Activated CD8-positive, alpha-beta memory T cell treated with anti-CD3 and anti-CD28 coated beads for 4 hours (primary cell): ENCODE results near the gene RBM19.

ENCODE experiments used
- DNase-seq, 2 donors: peaks; one replicate each; pipeline ENCODE4 v3.0.0-alpha.2; 2020; ENCODE audit warnings: low read depth in 2 of 2

The RBM19 gene

GRCh38 chr12:113958108-113958507 is 8.0 kb downstream of the RBM19 start:
- DNase-seq: no peak

GRCh38 chr12:113957627-113958026 is 8.5 kb downstream of the RBM19 start:
- DNase-seq: no peak

DNA sequence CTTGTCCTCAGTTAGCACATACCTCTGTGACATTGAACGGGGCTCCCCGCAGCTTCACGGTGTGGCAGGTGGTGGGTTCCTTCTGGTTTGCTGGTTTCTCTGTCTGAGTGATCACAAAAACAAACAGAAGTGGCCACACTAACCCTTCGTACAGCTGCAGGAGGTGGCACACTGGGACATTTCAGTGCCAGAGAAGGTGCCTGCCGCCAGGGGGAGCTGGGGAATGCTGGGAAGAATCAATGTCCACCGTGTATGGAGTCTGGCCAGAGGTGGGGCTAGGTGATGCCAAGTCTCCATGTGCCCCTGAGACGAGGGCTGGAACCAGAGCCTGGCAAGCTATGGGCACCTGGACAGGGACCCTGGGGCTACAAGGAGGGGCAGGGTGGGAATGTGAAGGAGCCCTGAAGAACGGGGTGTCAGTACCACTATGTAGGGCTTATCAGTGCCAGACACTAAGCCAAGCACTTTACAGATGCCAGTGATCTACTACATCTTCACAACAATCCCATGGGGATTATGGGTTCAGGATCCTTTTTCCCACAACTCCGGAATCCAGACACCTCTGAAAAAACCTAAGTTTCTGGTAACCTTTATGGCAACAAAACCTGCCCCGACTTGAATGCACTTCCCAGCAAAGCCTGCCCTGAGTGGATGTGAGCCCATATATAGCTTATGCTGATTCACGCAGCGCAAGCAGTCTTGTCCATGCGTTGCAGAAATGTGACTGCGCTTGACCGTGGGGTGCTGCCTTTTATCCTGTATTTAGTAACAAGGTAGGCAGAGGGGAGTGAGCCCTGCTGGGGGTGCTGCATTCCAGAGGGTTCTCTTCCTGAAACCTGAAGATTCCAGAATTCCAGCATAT is 10.8 kb downstream of the RBM19 start:
- no peak for DNase-seq

- no peak for DNase-seq
Observed at GRCh38 chr12:113954547-113954946, 11.6 kb downstream of the RBM19 start.

GRCh38 chr12:113950873-113951272 is 15.3 kb downstream of the RBM19 start:
- DNase-seq: no peak

GRCh38 chr12:113949321-113950305 is 16.5 kb downstream of the RBM19 start:
- DNase-seq: no peak

DNA sequence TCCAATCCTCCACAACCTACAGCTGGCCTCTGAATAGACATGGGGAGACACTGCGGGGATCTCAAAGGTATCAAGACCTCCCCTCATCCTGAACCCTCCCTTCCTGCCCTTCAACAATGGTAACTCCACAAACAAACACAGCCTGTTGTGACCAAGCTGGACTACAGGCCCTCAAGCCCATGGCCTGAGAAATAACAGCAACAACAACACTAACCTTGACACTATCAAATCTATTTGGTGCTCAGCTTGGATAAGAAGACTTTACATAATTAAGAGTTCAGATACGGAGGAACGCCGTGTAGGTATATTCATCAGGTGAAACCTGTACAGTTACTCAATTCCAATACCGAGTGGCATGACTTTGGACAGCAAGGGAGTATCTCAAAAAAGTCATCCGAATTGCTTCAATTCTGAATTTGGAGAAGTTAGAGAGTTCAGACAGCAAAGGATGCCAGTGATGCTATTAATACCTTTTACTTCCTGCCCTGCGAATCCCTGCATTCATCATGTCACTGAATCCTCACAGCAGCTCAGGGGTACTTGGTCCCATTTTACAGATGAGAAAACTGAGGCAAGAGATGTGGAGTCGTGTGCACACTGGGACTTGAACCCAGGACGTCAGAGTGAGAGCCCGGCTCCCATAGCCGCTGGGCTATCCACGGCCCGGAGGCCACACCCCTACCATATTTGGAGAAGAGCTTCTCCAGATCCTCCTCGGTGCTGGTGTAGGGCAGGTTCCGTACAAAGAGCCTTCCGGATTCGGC is 17.8 kb downstream of the RBM19 start:
- no peak for DNase-seq

DNA sequence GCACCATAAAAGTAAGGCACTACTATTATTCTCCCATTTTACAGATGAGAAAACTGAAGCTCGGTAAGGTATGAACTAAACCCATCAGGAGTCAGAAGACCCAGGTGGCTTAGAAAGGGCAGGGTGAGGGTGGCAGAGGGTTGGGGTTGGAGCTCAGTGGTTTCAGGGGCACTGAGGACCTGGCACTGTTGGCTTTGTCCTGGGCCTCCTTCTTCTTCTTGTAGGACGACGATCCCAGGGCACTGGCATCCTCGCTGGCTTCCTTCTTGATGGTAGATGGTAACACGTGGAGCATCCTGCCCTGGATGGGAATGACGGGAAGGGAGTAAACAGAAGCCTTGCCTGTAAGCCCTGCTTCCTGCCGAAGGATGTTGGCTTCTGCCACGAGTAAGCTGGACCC is 19.9 kb downstream of the RBM19 start:
- no peak for DNase-seq

- DNase-seq: no peak
Observed at GRCh38 chr12:113945174-113946173, 20.7 kb downstream of the RBM19 start.

DNA sequence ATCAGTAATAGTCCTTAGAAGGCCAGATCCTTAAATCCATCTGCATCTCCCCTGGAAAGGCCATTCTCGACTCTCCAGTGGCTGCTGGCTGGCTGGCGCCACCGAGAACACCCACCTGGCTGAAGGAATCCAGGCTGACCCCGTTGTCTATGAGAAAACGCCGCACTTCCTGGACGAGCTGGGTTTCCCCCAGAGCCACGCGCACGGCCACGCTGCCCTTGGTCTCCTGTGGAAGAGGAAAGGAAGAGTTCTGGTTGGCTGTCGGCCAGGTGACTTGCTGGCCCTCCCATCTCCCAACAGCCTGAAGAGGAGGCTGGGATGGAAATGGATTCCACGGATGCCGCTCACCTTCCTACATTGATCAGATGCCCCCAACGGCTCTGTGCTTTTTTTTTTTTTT is 23.9 kb downstream of the RBM19 start:
- DNase-seq: no peak

DNA sequence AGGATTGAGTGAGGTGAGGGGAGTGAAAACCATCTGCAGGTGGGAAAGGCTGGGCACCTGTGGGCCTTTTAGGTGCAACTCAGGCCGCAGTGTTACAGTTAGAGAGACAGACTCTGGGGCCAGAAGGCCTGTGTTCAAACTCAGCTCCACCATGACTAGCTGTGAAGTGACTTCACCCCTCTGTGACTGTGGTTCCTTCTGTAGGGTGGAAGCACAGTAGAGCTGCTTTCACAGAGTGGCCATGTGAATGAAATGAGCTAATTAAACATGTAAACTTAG is 25.0 kb downstream of the RBM19 start:
- no peak for DNase-seq

DNA sequence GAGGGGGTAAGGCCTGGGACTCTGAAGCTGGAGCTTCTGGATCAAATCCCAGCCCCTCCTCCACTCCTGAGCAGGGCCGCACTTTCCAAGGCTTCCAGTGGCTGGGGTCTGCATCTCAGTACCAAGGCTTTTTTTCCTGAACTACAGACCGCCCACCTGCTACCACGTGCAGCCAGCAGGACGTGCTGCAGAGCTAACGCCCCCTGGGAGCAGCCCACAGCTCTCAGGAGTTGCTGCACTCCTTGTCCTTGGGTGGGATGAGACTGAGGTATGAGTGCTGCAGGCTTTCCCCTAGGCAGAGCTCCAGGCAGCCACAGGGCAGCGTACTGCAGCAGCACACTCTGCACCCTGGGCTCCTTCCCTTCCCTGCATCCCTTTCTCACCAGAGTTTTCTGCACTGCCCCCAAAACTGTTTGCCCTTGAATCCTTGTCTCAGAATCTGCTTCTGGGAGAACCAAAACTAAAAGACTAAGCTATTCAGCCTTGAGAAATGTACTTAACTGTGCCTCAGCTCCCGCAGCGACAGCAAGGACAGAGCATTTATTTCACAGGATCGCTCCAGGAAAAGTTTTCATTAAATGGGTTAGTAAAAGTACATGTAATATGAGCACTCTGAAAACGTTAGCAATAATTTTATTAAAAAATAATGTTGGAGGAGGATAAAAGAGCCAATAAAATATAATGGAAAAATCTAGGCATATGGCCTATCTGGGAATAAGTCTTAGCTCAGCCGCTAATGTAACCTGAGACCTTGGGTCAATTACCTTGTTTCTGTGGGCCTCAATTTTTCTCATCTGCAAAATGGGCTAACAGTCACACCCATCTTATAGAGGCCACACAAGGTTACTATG is 25.5 kb downstream of the RBM19 start:
- no peak for DNase-seq

DNA sequence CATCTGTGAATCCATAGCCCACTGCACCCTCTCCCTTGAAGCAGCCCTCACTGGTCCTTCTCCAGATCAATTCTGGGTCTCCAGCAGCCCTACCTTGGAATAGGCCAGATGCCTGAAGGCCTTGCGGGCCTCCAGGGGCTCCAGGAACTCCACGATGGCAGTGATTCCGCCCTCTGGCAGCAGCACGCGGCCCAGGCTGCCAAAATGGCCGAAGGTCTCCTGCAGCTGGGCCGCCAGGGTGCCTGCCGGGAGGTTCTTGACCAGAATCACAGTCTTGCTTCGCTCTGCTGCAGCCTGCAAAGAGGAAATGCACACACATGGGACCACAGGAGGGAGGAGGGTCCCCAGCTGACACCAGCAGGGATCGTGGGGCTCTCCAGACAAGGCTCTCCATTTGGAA is 26.3 kb downstream of the RBM19 start:
- DNase-seq: no peak

DNA sequence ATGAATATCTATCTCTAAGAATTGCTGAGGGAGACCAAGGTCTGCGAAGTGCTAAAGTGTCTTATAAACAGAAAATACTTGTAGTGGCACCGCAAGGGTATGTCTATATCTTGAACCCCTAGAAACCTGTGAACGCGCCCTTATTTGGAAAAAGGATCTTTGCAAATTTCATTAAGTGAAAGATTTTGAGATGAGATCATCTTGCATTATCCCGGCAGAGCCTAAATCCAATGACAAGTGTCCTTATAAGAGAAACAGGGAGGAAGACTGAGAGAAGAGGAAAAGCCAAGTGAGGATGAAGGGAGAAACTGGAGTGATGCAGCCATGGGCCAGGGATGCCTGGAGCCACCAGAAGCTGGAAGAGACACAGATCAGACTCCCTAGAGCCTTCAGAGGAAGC is 27.7 kb downstream of the RBM19 start:
- no peak for DNase-seq

- no peak for DNase-seq
Observed at GRCh38 chr12:113936460-113936859, 29.7 kb downstream of the RBM19 start.

DNA sequence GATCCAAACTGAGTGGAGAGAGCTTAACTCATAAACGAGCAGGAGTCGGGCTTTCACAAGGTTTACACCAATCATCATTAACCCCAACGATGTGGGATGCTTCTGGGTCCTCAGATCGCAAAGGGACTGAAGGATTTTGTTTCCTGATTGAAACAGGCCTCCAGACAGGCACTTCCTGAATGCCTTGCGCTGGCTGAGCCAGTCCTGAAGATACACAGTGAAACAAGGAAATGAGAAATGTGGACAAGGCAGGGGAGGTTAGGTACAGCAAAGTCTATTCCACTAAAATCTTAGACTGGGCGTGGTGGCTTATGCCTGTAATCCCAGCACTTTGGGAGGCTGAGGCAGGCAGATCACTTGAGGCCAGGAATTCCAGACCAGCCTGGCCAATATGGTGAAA is 30.7 kb downstream of the RBM19 start:
- no peak for DNase-seq

- no peak for DNase-seq
Observed at GRCh38 chr12:113934946-113935345, 31.2 kb downstream of the RBM19 start.

DNA sequence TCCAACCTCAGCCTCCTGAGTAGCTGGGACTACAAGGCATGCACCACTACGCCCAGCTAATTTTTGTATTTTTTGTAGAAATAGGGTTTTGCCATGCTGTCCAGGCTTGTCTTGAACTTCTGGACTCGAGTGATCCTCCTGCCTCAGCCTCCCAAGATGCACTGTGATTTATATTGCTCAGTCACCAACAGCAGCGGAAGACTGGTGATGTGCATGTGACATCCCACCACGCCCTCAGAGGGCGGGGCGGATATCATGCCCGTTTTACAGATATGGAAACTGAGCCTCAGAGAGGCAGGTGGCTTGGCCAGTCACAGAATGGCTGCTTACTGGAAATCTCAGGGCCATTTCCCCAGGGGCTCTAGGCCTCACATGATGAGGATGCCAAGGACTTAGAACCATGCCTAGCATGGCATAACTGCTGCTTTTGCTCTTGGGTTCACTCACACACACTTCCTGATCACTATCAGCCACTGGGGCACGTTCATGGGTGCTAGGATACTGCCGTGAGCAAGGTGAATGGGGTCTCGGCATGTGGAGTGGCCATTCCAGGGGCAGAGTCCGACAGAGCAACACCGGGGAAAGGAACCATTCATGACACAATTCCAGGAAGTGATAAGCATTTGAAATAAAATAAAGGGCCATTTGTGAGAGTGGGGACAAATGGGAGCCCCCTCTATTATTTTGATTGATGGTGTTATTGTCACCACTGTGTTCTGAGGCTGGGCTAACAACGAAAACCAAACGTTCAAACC is 31.9 kb downstream of the RBM19 start:
- DNase-seq: no peak

DNA sequence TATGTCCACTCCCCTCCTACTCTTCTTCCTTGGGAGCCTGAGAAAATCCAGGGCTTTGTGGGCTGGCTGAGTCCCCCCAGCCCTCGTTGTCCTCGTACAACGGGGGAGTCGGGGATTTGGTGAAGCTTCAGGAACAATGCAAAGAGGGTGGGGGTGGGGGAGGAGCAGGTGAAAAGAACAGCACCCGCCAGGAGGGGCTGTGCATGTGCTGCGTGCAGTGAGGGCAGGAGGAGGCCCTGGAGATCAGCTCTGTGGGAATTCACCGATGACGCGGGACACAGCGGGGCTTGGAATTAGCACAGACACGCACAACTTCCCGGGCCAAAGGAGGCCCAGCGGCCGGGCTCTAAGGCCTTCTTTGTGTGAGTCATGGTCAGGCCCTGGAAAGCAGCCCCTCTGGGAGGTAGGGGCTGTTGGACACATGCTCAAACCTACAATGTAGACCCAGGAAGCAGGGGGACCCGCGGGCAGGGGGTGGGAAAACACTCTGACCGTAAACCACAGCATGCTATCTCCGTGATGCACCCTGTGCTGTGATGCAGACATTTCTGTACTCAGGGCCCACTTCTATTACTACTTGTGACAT is 32.8 kb downstream of the RBM19 start:
- DNase-seq: no peak
